IPS-NIHi7 (cell line): ENCODE data around the gene ERGIC3.

Source experiments
- DNase-seq: peaks from one replicate; pipeline ENCODE4 v3.0.0; 2012; ENCODE audit warnings: mixed read lengths; ENCODE audit errors: extremely low spot score

Gene ERGIC3

DNA sequence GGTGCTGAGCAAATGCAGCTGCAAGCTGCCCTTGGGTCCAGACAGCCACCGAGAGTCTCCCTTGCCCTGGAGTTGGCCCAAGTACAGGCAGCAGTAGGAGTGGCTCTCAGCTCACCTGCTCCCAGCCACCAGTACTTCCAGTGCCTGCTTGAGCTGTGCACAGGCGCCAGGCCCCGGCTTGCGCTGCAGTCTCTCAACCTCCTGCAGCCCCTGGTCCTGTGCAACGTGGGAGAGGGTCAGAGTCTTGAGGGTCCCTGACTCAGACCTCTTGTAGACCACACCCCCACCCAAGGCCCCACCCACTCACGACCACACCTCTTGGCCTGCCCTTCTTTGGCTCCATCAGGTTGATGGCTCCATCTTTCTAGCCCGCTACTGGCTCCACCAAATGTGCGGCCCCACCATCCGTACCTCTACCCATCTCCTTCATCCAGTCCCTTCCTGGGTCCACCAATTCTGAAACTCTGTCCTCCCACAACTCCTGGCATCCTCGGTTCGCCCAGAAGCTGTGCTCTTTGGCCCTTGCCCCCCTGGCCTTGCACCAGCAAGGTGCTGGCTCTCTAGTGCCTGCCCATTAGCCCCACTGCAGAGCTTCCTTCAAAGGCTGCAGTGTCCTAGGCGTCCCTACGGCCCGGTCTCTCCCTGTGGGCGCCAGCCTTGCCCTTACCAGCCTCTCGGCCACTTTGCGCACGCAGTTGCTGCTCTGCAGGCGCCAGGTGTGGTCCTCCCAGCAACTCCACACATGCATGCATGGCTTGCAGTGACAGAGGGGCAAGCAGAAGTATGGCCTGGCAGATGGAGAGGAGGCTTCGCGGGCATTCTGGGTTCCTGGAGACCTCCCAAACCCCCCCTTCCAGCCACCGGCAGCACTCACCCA is 57.3 kb downstream of the ERGIC3 start:
- no peak for DNase-seq

DNA sequence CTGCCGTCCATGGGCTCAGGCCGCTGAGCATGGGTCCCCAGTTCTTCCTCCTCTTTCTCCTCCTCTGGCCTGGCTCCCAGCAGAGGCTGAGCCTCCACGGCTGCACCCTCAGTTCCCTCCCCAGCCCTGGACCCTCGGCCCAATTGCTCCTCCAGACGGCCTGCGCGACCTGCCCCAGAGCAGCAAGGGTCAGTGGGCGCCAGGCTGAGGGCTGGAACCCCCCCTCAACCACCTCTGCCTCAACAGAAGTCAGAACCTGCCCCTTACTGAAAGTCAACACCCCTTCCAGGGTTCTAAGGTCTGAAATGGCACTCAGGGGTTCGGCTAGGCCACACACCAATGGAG is 57.9 kb downstream of the ERGIC3 start:
- no peak for DNase-seq

DNA sequence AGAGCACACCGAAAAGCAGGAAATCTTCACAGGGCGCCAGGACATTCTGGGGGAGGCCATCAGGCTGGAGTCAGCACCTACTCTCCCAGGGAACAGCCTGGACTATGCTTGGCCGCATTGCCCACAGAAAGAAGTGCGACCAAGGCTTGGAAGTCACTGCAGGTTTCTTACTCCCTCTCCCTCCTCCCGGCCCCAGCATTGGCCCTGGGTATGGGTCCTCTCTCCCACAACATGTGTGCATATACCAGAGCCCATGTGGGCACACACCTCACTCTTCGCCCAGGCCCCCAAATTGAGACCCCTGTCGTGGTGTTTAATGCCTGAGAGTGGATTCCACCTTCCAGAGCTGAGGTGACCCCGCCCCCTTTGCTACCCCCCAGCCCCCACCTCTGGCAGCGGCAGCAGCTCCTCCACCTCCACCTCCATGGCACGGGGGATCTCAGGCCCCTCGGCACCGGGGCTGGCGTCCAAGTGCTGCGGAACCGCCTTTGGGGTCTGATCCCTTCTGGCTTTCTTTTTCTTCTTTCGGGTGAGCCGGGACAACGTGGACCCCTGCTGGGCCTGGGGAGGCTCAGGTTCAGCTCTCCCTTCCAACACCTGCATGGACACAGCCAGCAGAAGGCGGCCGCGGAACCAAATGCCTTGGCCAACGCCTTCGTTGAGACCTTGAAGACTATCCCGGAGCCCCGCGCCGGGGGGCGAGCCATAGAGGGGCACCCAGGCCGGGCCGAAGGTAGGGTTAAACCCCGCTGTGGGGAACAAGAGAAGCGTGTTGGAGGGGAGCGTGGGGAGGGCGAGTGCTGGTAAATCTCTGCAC is 58.5 kb downstream of the ERGIC3 start:
- no peak for DNase-seq

DNA sequence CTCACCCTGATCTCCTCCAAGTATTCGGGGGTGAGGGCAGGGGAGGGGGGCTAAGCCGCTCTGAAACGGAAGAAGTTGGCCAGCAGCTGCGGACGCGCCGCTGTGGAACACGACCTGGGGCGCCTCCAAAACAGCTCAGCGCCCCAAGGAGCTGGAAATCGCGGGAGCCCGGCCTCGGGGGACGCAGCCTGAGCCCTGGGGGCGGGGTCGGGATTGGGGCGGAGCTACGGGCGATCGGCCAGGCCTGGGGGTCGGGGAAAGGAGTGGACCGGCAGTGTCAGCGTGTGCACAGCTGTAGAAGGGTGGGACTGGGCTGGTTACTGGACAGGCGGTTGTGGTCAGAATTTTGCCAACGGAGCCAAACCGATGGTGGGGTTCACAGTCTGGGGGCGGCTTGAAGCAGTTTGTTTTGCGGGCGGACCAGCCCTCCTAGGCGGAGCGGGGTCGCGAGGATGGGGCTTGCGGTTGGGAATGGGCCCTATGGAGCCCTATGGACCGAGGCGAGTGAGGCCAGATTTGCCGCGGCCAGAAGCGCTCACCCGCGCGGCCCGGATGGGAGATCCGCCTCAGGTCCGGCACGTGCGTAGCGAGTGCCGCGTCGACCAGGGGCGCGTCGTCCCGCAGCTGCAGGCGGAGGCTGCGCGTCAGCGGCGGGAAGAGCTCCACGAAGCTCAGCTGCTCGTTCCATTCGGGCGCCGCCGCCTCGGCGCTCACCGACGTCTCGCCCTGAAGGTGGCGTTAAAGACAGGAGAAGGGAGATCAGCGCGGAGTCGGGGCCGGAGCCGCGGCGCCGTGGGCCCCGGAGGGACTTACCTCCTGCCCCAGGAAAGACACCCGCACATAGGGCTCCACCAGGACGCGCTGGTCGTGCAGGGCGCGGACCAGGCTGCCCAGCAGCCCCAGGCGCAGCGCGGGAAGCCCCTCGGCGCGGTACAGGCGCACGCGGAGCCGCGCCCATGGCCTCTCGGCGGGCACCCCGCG is 59.4 kb downstream of the ERGIC3 start:
- peak; percentile 84 for DNase-seq

DNA sequence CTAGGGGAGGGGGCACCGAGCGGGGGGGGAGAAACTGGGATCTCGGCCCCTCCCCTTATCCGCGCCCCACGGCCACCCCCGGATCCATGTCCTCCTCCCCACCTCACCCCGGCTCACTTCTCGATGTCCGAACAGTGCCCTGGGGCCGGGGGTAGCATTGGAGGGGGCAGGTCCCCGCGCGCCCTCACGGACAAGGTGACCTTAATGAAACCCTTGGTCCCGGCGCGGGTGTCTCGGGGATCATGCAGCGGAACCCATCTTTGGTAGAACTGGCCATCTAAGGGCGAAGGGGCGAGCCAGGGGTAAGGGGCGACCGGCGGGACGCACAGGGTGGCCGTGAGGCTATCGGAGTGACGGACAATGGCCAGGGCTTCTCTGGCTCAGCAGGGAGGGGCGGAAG is 60.1 kb downstream of the ERGIC3 start:
- no peak for DNase-seq

DNA sequence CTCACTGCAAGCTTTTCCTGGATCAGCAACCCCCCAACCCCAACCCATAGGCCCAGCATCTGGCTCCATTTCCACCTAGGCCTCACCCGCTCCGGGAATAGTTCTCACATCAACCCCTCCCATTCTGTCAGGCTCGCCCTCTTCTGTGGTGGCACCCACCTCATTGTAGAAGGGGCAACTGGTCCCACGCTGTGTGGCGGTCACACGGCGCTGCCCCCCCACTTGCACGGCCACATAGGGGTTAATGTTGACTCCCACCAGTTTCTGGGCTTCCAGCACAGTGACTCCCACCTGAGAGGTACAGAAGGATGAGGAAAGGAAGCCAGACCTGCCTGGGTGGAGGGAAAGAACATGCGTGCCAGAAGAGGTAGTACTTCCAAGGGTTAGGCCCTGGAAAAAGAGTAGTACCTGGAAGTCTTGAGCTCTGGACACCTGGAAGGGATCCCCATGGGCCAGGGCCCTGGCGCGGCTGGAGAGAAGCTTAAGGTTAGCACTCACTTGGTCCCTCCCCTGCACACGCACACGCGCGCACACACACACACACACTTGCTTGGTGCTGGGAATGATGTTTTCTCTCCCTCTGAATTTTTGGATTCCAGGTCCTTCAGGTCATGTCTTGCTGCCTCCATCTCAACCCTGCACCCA is 61.1 kb downstream of the ERGIC3 start:
- no peak for DNase-seq

DNA sequence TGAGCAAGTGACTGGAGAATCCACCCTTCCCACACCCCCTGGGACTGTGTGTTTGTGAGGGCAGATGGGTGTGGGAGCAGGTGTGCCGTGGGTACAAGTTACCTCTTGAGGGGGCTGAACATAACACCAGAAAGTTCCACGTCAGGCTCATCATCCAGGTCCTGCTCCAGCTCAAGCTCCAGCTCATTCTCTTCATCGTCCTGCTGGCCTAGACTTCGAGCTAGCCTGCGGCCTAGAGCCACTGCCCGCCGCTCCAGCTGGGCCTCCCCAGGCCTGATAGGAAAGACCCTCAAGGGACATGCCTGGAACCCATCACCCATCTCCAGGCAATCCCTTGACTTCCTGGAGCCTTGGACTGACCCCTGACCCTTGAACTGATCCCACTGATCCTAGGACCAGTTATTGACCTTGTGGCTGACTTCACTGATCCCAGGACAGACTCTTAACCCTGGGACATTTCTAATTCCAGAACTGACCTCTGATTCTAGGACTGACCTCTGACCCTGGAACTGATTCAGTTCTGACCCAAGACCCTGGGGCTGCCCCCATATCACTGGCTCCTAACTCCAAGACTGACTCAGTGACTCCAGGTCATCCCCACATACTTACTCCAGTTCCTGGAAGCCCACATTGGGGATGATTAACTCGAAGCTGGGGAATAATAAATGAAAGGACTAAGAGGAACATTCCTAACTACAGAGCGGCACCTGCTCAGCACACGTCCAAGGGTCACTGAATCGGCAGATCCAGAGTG is 62.0 kb downstream of the ERGIC3 start:
- DNase-seq: no peak

DNA sequence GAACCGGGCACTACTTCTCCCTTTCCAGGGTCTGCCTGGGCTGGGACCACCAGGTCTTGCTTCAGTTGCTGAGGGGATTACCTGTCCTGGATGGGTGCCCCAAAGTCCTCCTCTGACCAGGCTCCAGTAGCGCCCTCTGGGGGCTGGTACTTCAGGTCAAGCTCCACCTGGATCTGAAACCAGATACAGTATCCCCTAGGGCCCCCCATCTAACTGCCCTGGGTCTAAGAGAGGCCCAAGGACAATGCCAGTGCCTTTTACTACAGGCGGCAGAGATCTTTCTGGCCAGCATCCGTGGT is 62.5 kb downstream of the ERGIC3 start:
- peak; percentile 74 for DNase-seq

DNA sequence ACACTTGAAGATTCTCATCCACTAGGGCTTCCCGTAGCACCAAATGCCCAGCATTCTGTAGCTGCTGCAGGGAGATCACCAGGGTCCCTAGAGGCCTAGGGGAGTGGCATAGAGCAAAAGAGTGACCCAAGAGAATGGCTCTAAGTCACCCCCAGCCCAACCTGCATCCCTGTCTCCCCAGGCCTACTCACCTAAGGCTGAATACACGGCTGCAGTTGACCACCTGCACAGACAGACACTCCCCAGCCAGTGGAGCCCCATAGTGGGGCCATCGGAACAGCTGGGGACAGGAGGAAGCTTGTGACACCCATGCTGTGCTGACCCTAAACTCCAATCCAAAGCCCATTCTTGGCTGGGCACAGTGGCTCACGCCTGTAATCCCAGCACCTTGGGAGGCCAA is 64.2 kb downstream of the ERGIC3 start:
- no peak for DNase-seq
